Panc1 (cell line): ENCODE data around the gene PHKA2.

Experiments
- CTCF ChIP-seq: fragments of 450-650 bp; IDR thresholded peaks from 2 replicates; pipeline ENCODE4 v1.5.1; 2017; ENCODE audit warnings: mild to moderate bottlenecking
- POLR2AphosphoS5 ChIP-seq: IDR thresholded peaks from 2 replicates; pipeline ENCODE4 v1.6.1; 2012; ENCODE audit warnings: mild to moderate bottlenecking, low read depth, low read length, moderate library complexity
- REST ChIP-seq, 2 experiments: IDR thresholded peaks; 2 replicates each; pipeline ENCODE4 v1.6.1; 2011 to 2012; ENCODE audit warnings: low read depth in 2 of 2, control low read depth in 1 of 2, low read length in 1 of 2, mild to moderate bottlenecking in 1 of 2, moderate library complexity in 1 of 2; ENCODE audit not compliant: insufficient read depth in 1 of 2
- SIN3A ChIP-seq: IDR thresholded peaks from 2 replicates; pipeline ENCODE4 v1.6.1; 2012; ENCODE audit warnings: low read depth, mild to moderate bottlenecking, low read length, moderate library complexity, borderline replicate concordance; ENCODE audit not compliant: insufficient read depth

GRCh38 chrX:18994713-18995112 is 10.8 kb upstream of the PHKA2 start:
- TF ChIP-seq CTCF (no peak), POLR2AphosphoS5 (no peak), REST (IDR thresholded peaks at IDR 0.05; ENCODE audit: insufficient read depth in 1 of 2, low read depth in 2 of 2, low read length in 1 of 2) (no peak), SIN3A (no peak)
